ENCODE data around the gene ST6GALNAC3. TPM values are rescaled to one million over a fixed set of nuclear protein-coding genes. Genes with fewer than 3 reads are reported as not detected.

Gene ST6GALNAC3
- total RNA-seq, 1 donor from 2014 or later: 7.3 TPM

DNA sequence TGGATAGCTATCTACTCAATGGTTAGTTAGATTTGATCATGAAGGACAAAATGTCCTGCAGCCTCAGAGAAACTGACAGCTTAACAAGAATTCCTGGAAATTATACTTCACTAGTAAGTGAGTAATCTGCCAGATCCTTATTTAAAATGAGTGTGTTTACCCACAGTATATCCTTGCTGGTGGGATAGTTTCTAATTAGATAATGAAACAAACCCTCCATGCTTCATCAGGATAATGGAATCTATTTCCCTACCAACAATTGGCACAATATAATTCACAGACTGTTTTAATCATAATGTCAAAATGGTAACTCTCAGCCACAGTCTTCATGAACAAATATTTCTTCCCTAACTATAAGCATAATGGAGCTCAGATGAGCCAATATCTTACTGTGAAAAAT, 553.4 kb downstream of the ST6GALNAC3 start:
- Mint-ChIP-seq H3K27ac (ENCODE audit: unreplicated experiment) (no peak overlapping the region), H3K27me3 (ENCODE audit: unreplicated experiment) (no peaks in the 10 kb centered on the region), H3K4me3 (ENCODE audit: unreplicated experiment) (no peak overlapping the region), H3K4me1 (ENCODE audit: unreplicated experiment) (peaks cover 2% of the 10 kb centered on the region), H3K36me3 (ENCODE audit: unreplicated experiment) (no peaks in the 10 kb centered on the region), H3K9me3 (ENCODE audit: unreplicated experiment) (no peaks in the 10 kb centered on the region)
- TF ChIP-seq CTCF (IDR thresholded peaks at IDR 0.05): no peak
- no peak for DNase-seq (ENCODE audit: extremely low spot score, unreplicated experiment)

- Mint-ChIP-seq H3K27me3 (ENCODE audit: unreplicated experiment) (no peaks in the 10 kb centered on the region), H3K36me3 (ENCODE audit: unreplicated experiment) (no peaks in the 10 kb centered on the region), H3K4me3 (ENCODE audit: unreplicated experiment) (no peak overlapping the region), H3K9me3 (ENCODE audit: unreplicated experiment) (no peaks in the 10 kb centered on the region), H3K4me1 (ENCODE audit: unreplicated experiment) (peaks cover 10% of the 10 kb centered on the region), H3K27ac (ENCODE audit: unreplicated experiment) (no peak overlapping the region)
- no peak for TF ChIP-seq CTCF (IDR thresholded peaks at IDR 0.05)
- DNase-seq (ENCODE audit: extremely low spot score, unreplicated experiment): no peak
These were observed 557.6 kb downstream of the ST6GALNAC3 start for GRCh38 chr1:76632136-76632535.

DNA sequence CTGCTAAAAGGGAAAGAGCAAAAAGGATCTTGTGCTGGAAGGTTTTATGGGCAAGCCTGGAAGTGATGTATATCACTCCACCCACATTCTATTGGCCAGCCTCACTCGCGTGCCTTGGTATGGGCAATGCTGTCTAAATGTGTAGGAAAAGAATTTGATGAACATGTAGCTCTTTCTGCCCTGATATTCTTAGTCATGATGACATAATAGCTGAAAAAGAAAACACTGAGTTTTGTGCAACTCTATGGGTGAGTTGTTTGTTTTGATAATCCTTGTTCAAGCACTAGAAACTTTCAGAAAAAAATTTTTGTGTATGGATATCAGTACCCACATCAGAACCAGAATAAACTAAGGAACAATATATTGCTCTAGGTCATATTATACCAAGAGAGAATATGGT, 561.2 kb downstream of the ST6GALNAC3 start:
- H3K4me1 Mint-ChIP-seq (ENCODE audit: unreplicated experiment): peaks cover 18% of the 10 kb centered on the region
- TF ChIP-seq CTCF (IDR thresholded peaks at IDR 0.05): no peak
- H3K9me3 Mint-ChIP-seq (ENCODE audit: unreplicated experiment): no peaks in the 10 kb centered on the region
- no peaks in the 10 kb centered on the region for H3K36me3 Mint-ChIP-seq (ENCODE audit: unreplicated experiment)
- H3K4me3 Mint-ChIP-seq (ENCODE audit: unreplicated experiment): no peak overlapping the region
- H3K27ac Mint-ChIP-seq (ENCODE audit: unreplicated experiment): no peak overlapping the region
- DNase-seq (ENCODE audit: extremely low spot score, unreplicated experiment): no peak
- no peaks in the 10 kb centered on the region for H3K27me3 Mint-ChIP-seq (ENCODE audit: unreplicated experiment)

- Mint-ChIP-seq H3K4me1 (ENCODE audit: unreplicated experiment) (peaks cover 16% of the 10 kb centered on the region), H3K27ac (ENCODE audit: unreplicated experiment) (no peak overlapping the region), H3K9me3 (ENCODE audit: unreplicated experiment) (no peaks in the 10 kb centered on the region), H3K4me3 (ENCODE audit: unreplicated experiment) (no peak overlapping the region), H3K27me3 (ENCODE audit: unreplicated experiment) (no peaks in the 10 kb centered on the region), H3K36me3 (ENCODE audit: unreplicated experiment) (no peaks in the 10 kb centered on the region)
- TF ChIP-seq CTCF (IDR thresholded peaks at IDR 0.05): no peak
- no peak for DNase-seq (ENCODE audit: extremely low spot score, unreplicated experiment)
These were observed 564.6 kb downstream of the ST6GALNAC3 start for GRCh38 chr1:76639181-76639580.

DNA sequence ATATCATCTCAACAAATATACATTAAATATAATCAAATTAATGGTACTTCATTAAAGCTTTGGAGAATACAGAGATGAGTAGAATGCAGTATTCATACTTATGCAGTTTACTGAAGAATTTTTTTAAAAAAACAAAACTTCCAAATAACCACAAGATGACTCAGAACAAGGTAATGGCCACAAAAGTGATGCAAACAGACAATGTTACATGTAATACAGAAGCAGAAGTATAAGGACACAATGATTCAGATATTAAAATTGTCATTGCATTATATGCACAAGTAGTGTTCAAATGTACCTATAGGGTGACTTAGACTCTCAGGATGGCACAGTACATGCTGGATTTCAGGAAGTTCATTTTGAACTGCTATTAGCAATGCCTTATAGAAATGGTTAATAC, 565.5 kb downstream of the ST6GALNAC3 start:
- no peaks in the 10 kb centered on the region for H3K27me3 Mint-ChIP-seq (ENCODE audit: unreplicated experiment)
- no peaks in the 10 kb centered on the region for H3K36me3 Mint-ChIP-seq (ENCODE audit: unreplicated experiment)
- no peak overlapping the region for H3K27ac Mint-ChIP-seq (ENCODE audit: unreplicated experiment)
- no peak for TF ChIP-seq CTCF (IDR thresholded peaks at IDR 0.05)
- no peak overlapping the region for H3K4me3 Mint-ChIP-seq (ENCODE audit: unreplicated experiment)
- H3K4me1 Mint-ChIP-seq (ENCODE audit: unreplicated experiment): peaks cover 16% of the 10 kb centered on the region
- no peaks in the 10 kb centered on the region for H3K9me3 Mint-ChIP-seq (ENCODE audit: unreplicated experiment)
- no peak for DNase-seq (ENCODE audit: extremely low spot score, unreplicated experiment)
